ENCODE data around the gene C11orf24.
A peak's percentile ranks its signal among the peaks of the same experiment; 100 is the strongest.
"Not testable (repeated sequence)": the region's sequence is repeated elsewhere in the genome, so short reads cannot be mapped to it uniquely, and the experiment has no call there.

Gene C11orf24

GRCh38 chr11:68271781-68272608 lies at the start of gene C11orf24:
TSS of gene C11orf24 (minus strand) at chr11:68271973. CDS start at chr11:68263767, 8,206 bp downstream.
- peak; percentile 93 for DNase-seq

- no peak for DNase-seq
Measured at GRCh38 chr11:68317147-68317785, 45.5 kb upstream of the C11orf24 start.

GRCh38 chr11:68315171-68315920 lies 43.6 kb upstream of the C11orf24 start:
- no peak for DNase-seq

GRCh38 chr11:68314203-68315170 lies 42.7 kb upstream of the C11orf24 start:
- DNase-seq = no peak

GRCh38 chr11:68313574-68314202 lies 41.9 kb upstream of the C11orf24 start:
- DNase-seq = no peak

GRCh38 chr11:68312780-68313573 lies 41.2 kb upstream of the C11orf24 start:
- no peak for DNase-seq

GRCh38 chr11:68312117-68312779 lies 40.5 kb upstream of the C11orf24 start, which contains the start of gene LRP5:
TSS of gene LRP5 (plus strand) at chr11:68312591. CDS start at chr11:68312715, 124 bp downstream.
- DNase-seq = no peak

- DNase-seq = no peak
Measured at GRCh38 chr11:68311160-68312116, 39.7 kb upstream of the C11orf24 start.

GRCh38 chr11:68309621-68310185 lies 37.9 kb upstream of the C11orf24 start:
- DNase-seq = no peak

GRCh38 chr11:68308068-68308467 lies 36.3 kb upstream of the C11orf24 start:
- no peak for DNase-seq

GRCh38 chr11:68306636-68307035 lies 34.9 kb upstream of the C11orf24 start:
- no peak for DNase-seq

GRCh38 chr11:68303982-68304780 lies 32.4 kb upstream of the C11orf24 start:
- no peak for DNase-seq

- DNase-seq = no peak
Measured at GRCh38 chr11:68303083-68303482, 31.3 kb upstream of the C11orf24 start.

GRCh38 chr11:68302670-68303069 lies 30.9 kb upstream of the C11orf24 start:
- DNase-seq = no peak

- no peak for DNase-seq
Measured at GRCh38 chr11:68302256-68302655, 30.5 kb upstream of the C11orf24 start.

- no peak for DNase-seq
Measured at GRCh38 chr11:68300076-68300830, 28.5 kb upstream of the C11orf24 start.

GRCh38 chr11:68299517-68299879 lies 27.7 kb upstream of the C11orf24 start:
- DNase-seq = not testable (repeated sequence)
